AG20443 (cell line): ENCODE measurements around the gene PARL.

Experiments used
- DNase-seq: peaks from one replicate; pipeline ENCODE4 v3.0.0; 2012; ENCODE audit warnings: low spot score, mixed read lengths

The PARL gene

GRCh38 chr3:183884427-183885296, at the start of gene PARL:
Gene PARL, minus strand, starts transcription at chr3:183884880. Its CDS starts 34 bp downstream, at chr3:183884846.
- DNase-seq = peak; percentile 97

DNA sequence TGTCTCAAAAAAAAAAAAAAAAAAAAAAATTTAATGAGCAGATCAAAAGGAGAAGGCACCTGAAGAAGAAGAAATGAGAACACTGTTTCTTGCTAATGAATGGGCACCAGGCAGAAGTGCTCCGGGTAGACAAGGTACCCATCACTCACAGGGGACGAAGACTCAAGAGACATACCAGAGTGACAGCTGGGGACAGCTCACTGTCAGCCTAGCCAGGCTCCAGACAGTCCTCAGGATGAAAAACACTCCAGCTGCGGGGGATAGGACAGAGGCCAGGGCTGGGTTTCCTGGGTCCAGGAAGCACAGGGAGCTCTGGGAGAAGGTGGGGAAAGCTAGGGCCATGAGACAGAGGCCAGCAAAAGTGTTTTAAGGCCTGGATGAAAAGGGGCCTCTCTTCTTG, 48.5 kb upstream of the PARL start:
- DNase-seq = no peak

GRCh38 chr3:183931881-183932280, 47.2 kb upstream of the PARL start:
- DNase-seq = no peak

GRCh38 chr3:183930086-183930485, 45.4 kb upstream of the PARL start:
- DNase-seq = no peak

- no peak for DNase-seq
These were observed 42.4 kb upstream of the PARL start for GRCh38 chr3:183927059-183927458.

- DNase-seq = no peak
These were observed 40.3 kb upstream of the PARL start for GRCh38 chr3:183924956-183925355.

DNA sequence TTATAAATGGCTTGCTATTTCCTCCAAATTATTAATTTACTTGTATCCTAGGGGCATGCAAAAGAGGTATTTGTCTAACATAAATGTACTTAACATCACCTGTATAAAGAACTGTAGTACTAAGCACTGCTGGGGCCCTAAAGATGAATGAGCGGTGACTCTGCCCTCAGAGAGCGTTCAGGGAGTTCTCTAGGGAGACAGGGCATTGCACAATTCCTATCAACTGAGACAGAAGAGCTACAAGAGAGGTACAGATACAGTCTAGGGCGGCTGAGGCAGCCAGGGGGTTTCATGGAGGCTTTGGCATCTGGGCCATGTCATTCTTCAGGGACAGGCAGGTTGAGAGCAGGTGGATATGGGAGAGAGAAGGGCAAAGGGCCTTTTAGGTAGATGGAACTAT, 39.9 kb upstream of the PARL start:
- DNase-seq = no peak

DNA sequence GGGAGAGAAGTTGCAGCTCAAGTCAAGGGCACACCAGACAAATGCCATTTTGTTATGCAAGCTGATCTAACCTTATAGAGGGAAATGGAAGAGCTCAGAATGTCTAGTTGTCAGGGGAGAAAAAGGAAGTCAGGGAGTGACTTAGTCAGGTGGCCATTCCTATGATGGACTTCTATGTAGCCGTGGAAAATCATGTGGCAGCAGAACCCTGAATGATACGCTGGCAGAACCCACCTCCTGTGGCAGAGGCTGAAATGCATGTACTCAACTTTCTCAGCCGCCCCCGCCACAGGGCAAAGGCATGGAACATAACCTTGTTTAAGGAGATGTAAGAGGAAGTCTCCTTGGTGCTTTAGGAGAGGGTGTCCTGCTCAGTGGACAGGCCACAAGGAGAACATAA, 37.7 kb upstream of the PARL start:
- DNase-seq = no peak

GRCh38 chr3:183921096-183921495, 36.4 kb upstream of the PARL start:
- DNase-seq = no peak

DNA sequence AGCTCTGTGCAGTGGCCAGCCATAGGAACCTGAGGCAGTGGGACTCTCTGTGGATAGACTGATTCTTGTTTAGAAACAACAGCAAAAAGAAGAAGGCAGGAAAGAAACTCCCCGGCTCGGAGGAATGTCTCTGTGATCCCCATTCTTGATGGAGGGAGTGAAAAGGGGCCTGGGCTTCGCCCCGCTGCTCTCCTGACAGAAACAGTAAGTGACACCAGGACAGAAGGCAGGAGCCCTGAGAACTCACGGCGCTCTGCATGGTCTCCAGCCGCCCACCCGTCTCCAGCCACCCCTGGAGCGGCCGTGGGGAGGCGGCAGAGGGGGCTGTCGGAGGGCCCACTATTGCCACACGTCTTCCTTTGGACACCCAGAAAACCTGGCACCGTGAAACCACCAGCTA, 35.7 kb upstream of the PARL start:
- no peak for DNase-seq

DNA sequence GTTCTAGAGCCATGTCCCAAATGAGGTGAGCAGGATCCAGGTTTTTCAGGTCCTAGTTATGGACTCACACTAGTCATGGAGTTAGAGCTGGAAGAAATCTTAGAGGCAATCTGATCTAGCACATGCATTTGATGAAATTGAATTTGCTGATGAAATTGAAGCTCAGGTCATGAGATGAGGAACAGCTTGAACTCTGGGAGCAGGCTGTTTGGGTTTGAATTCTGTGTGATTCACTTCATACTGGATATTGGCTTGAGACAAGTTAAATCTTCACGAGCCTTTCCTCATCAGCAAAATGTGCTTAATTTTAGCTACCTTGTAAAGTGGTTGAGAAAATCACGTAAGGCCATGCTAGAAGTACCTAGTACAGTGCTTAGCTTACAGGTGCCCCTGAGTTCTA, 33.5 kb upstream of the PARL start:
- no peak for DNase-seq

DNA sequence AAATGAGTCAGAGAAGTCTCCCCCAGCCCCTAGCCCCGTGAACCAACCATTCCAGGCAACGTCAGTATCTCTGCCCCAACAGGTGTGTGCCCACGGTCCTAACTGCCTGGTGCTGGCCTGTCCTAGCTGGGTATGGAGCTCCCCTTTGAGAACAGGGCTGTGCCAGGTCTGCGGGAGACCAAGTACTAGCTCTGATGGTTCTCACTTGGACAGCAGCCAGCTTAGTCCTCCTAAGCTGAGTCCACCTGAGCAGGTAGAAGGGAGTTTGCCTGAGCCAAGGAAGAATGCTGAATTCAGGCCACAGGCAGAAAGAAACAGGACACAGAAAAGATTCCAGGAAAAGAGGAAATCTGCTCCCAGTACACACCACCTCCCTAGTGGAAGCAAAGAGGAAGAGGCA, 33.1 kb upstream of the PARL start:
- DNase-seq = no peak

DNA sequence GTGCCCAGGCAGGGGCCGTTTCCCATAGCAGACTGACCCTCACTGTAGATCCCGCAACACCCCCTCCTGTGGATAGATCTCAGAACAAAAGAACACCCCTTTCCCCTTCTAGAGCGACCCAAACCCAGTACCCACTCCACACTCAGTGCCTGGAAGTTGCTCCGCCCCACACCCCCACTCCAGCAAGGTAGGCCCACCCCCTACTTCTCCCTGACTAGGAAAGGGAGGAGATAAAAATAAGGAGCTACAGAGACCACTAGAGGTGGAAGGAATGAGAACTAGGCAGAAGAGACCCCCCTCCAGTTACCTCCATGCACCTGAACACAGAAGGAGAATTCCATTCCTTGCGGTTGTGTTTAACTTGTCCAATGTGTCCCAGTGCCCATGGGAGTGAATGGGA, 30.2 kb upstream of the PARL start:
- DNase-seq = no peak

GRCh38 chr3:183913580-183913920, 28.9 kb upstream of the PARL start:
- no peak for DNase-seq

DNA sequence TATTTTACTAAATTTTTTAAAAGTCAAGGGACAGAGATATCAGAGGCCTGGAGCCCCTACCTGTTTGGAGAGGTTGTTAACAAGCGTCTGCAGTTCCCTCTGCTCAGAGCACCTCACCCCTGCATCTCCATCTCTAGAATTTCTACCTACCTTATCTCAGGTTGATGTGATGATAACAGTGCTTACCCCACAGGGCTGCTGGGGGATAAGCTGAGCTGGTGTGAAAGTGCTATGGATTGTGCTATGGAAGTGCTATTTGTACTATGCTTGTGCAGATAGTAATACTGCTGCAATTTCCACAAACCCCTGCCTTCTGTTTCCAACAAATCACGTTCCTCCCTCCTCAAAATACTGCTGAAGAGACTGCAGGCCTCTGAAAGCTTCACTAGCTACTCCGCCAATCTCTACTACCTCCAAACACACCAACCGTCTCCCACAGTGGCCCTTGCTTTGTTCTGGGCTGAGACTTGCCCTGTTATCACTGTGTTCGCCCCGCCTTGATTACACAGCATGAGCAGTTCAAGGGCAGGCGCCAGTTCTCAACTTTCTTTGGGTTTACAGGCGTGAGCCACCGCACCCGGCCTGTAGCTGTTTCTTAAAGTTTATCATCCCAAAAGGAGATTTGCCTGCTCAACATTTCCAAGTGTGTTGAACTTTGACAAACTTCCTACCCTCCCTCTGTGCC, 28.4 kb upstream of the PARL start:
- no peak for DNase-seq

DNA sequence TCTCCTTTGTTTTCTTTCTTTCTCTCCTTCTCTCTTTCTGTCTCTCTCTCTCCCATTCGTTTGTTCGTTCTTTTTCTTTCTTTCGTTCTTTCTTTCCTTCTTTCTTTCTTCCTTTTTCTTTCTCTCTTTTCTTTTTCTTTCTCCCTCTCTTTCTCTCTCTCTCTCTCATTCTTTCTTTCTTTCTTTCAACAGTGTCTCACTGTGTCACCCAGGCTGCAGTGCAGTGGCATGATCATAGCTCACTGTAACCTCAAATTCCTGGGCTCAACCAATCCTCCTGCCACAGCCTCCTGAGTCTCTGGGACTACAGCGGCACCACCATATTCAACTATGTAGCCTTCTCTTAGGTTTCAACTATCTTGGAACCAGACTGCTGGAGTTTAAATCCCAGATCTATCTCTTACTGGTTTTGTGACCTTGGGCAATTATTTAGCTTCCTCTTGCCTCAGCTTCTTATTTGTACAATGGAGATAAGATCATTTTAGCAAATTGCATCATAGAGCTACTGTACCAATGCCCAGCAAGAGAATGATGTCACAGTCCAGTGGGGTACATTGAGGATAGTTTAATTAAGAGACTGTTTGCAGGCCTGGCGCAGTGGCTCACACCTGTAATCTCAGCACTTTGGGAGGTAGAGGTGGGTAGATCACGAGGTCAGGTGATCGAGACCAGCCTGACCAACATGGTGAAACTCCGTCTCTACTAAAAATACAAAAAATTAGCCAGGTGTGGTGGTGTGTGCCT, 27.3 kb upstream of the PARL start:
- DNase-seq = no peak

GRCh38 chr3:183911087-183911486, 26.4 kb upstream of the PARL start:
- no peak for DNase-seq

DNA sequence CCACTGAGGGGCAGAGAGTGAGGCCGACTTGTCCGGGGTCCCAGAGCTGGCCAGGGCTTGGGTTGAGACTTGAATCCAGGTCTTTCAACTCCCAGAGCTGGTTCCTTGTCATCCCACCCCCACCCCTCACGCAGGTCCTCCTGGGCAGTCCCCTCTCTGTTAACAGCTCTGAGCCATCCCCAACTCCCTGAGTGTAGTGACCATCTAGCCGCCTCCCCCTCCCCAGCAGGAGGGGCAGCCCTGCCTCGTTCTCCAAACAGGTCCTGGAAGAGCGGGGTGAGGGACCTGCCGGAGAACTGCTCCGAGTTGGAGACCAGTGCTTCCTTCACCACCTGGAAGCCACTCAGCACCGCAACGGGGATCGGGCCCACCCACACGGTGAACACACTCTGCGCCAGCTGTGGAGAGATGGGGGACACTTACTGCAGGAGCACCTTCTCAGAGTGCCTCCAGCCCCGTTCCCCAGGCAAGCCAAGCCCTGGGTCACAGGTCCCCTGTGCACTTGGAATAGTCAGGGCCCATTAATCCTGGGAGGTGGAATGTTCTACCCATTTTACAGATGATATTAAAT, 24.4 kb upstream of the PARL start:
- DNase-seq = no peak

GRCh38 chr3:183907911-183908331, 23.2 kb upstream of the PARL start:
- DNase-seq = no peak

DNA sequence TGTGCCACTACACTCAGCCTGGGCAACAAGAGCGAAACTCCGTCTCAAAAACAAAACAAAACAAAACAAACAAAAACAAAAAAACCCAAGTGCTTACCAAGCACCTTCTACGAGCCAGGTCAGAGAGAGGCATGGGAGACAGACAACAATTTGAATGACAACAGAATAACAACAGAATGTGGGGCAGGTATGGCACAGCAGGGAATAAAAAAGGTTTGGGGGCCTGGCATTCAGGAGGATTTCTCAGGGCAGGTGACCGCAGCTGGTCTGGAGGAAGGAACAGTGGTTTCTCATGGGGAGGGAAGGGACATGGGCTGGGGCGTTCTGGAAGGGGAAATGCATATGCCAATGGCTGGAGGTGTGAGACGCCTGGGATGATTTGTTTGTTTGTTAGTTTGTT, 22.5 kb upstream of the PARL start:
- no peak for DNase-seq

GRCh38 chr3:183906234-183906921, 21.7 kb upstream of the PARL start:
- DNase-seq = no peak
